Fibroblast of lung (primary cell): ENCODE data around the gene SEMA5B.

Experiments used
- EZH2 ChIP-seq: IDR thresholded peaks from 2 replicates; pipeline ENCODE4 v1.5.1; 2012; ENCODE audit warnings: low read length, control low read depth, mild to moderate bottlenecking; ENCODE audit errors: missing control alignments
- TF ChIP-seq, protein P1 (sequence below), 2 donors: IDR thresholded peaks in 1 of 2; conservative IDR thresholded peaks in 1 of 2; 1 replicate in 1 of 2; 2 replicates in 1 of 2; pipeline ENCODE4 v1.5.1; 2011 to 2012; ENCODE audit warnings: low read length in 2 of 2, control low read depth in 1 of 2, inconsistent platforms in 1 of 2, low read depth in 1 of 2, mild to moderate bottlenecking in 1 of 2

DNA sequence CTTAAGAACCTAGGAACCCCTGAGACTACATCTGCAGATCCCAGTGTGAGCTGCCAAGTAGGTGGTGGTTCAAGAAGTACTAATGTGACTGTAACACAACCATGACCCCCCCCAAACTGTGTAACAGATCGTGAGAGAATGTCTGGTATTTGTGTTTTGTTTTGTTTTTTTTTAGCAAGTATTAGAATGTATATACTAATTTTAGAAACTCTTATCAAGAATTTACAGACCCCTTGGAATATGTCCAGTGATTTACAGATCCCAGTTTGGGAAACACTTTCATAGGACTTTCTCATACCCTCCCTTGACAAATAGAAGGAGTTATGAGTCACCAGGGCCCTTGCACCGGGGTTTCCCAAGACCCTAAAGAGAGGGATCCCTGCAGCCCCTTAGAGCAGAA lies 79.8 kb downstream of the SEMA5B start:
- TF ChIP-seq, protein P1, sequence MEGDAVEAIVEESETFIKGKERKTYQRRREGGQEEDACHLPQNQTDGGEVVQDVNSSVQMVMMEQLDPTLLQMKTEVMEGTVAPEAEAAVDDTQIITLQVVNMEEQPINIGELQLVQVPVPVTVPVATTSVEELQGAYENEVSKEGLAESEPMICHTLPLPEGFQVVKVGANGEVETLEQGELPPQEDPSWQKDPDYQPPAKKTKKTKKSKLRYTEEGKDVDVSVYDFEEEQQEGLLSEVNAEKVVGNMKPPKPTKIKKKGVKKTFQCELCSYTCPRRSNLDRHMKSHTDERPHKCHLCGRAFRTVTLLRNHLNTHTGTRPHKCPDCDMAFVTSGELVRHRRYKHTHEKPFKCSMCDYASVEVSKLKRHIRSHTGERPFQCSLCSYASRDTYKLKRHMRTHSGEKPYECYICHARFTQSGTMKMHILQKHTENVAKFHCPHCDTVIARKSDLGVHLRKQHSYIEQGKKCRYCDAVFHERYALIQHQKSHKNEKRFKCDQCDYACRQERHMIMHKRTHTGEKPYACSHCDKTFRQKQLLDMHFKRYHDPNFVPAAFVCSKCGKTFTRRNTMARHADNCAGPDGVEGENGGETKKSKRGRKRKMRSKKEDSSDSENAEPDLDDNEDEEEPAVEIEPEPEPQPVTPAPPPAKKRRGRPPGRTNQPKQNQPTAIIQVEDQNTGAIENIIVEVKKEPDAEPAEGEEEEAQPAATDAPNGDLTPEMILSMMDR (conservative IDR thresholded peaks at IDR 0.05 in 1 of 2, IDR thresholded peaks at IDR 0.05 in 1 of 2; ENCODE audit: low read depth in 1 of 2, low read length in 2 of 2) = no peak
- no peak for TF ChIP-seq EZH2
